SK-N-SH treated with all-trans-retinoic acid at 6 μM for 48 hours (cell line): ENCODE results near the gene BRICD5.

Experiments
- ATAC-seq: fragments of 200-7000 bp; cut with Tn5 transposase; 3 replicates; pipeline ENCODE4 v1.9.1; 2020; ENCODE audit warnings: mild to moderate bottlenecking, moderate library complexity
- ARNTL ChIP-seq: fragments of 450-650 bp; formaldehyde crosslinking; IDR thresholded peaks from 2 replicates; pipeline ENCODE4 v1.5.0; 2020; ENCODE audit warnings: low read depth, mild to moderate bottlenecking, moderate library complexity, borderline replicate concordance
- BACH2 ChIP-seq: fragments of 250-450 bp; sonication (Bioruptor Pico); IDR thresholded peaks from 2 replicates; pipeline ENCODE4 v1.9.0; 2021; ENCODE audit warnings: mild to moderate bottlenecking, borderline replicate concordance
- CSDC2 ChIP-seq: fragments of 250-450 bp; sonication (Bioruptor Pico); IDR thresholded peaks from 2 replicates; pipeline ENCODE4 v1.5.0; 2020; ENCODE audit warnings: mild to moderate bottlenecking, moderate library complexity
- ESRRG ChIP-seq: fragments of 250-450 bp; sonication (Bioruptor Pico); IDR thresholded peaks from 2 replicates; pipeline ENCODE4 v1.6.1; 2021; ENCODE audit warnings: mild to moderate bottlenecking
- GLIS3 ChIP-seq: fragments of 250-450 bp; sonication (Bioruptor Pico); IDR thresholded peaks from 2 replicates; pipeline ENCODE4 v1.5.0; 2020; ENCODE audit warnings: mild to moderate bottlenecking, moderate library complexity
- ISL1 ChIP-seq: fragments of 250-450 bp; sonication (Bioruptor Pico); IDR thresholded peaks from 2 replicates; pipeline ENCODE4 v2.1.2; 2022; ENCODE audit warnings: mild to moderate bottlenecking, moderate library complexity
- PPARA ChIP-seq: fragments of 250-450 bp; sonication (Bioruptor Pico); IDR thresholded peaks from 2 replicates; pipeline ENCODE4 v1.5.0; 2020; ENCODE audit warnings: mild to moderate bottlenecking, borderline replicate concordance
- RARB ChIP-seq: fragments of 250-450 bp; sonication (Bioruptor Pico); IDR thresholded peaks from 2 replicates; pipeline ENCODE4 v1.8.0; 2021; ENCODE audit warnings: mild to moderate bottlenecking, moderate library complexity
- SNAI2 ChIP-seq: fragments of 250-450 bp; sonication (Bioruptor Pico); IDR thresholded peaks from 2 replicates; pipeline ENCODE4 v1.5.0; 2020; ENCODE audit warnings: mild to moderate bottlenecking, moderate library complexity
- TCF4 ChIP-seq: fragments of 250-450 bp; sonication (Bioruptor Pico); IDR thresholded peaks from 2 replicates; pipeline ENCODE4 v1.8.0; 2021; ENCODE audit warnings: mild to moderate bottlenecking, moderate library complexity, borderline replicate concordance
- TOX ChIP-seq: fragments of 250-450 bp; sonication (Bioruptor Pico); IDR thresholded peaks from 2 replicates; pipeline ENCODE4 v1.8.0; 2021; ENCODE audit warnings: mild to moderate bottlenecking, moderate library complexity, borderline replicate concordance
- ZC3H10 ChIP-seq: fragments of 250-450 bp; sonication (Bioruptor Pico); IDR thresholded peaks from 2 replicates; pipeline ENCODE4 v1.5.1; 2021; ENCODE audit warnings: mild to moderate bottlenecking, moderate library complexity
- ZFP3 ChIP-seq: fragments of 250-450 bp; sonication (Bioruptor Pico); IDR thresholded peaks from 2 replicates; pipeline ENCODE4 v1.5.0; 2020; ENCODE audit warnings: mild to moderate bottlenecking, moderate library complexity
- ZFP30 ChIP-seq: fragments of 450-650 bp; formaldehyde crosslinking; IDR thresholded peaks from 2 replicates; pipeline ENCODE4 v1.5.0; 2022; ENCODE audit warnings: mild to moderate bottlenecking, moderate library complexity
- ZNF8 ChIP-seq: fragments of 450-650 bp; formaldehyde crosslinking; IDR thresholded peaks from 2 replicates; pipeline ENCODE4 v1.5.0; 2020; ENCODE audit warnings: mild to moderate bottlenecking, moderate library complexity
- TF ChIP-seq, protein P1 (sequence below): fragments of 250-450 bp; sonication (Bioruptor Pico); IDR thresholded peaks from 2 replicates; pipeline ENCODE4 v1.8.0; 2020; ENCODE audit warnings: mild to moderate bottlenecking, moderate library complexity, borderline replicate concordance
- TF ChIP-seq, protein P2 (sequence below): fragments of 250-450 bp; sonication (Bioruptor Pico); IDR thresholded peaks from 2 replicates; pipeline ENCODE4 v1.5.1; 2021; ENCODE audit warnings: mild to moderate bottlenecking, moderate library complexity
- TF ChIP-seq, protein P3 (sequence below): fragments of 250-450 bp; sonication (Bioruptor Pico); IDR thresholded peaks from 2 replicates; pipeline ENCODE4 v1.5.1; 2020; ENCODE audit warnings: low read depth, mild to moderate bottlenecking, moderate library complexity
- TF ChIP-seq, protein P4 (sequence below): fragments of 250-450 bp; sonication (Bioruptor Pico); IDR thresholded peaks from 2 replicates; pipeline ENCODE4 v1.8.0; 2021; ENCODE audit warnings: low read depth, mild to moderate bottlenecking, moderate library complexity, borderline replicate concordance
- TF ChIP-seq, protein P5 (sequence below): fragments of 250-450 bp; sonication (Bioruptor Pico); IDR thresholded peaks from 2 replicates; pipeline ENCODE4 v1.5.0; 2020; ENCODE audit warnings: mild to moderate bottlenecking, moderate library complexity

BRICD5 gene

DNA sequence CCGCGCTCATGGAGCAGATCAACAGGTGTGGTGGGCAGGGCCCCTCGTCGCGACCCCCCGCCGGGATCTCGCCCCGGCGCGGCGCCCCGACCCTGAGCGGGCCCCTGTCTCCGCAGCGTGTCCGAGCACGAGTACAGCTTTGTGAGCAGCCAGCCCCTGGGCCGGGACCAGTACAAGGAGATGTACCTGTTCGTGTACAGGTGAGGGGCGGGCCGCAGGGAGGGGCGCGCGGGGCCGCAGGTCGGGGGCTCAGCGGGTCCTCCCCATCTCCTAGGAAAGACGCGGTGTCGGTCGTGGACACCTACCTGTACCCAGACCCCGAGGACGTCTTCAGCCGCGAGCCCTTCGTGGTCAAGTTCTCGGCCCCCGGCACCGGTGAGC lies 26.4 kb upstream of the BRICD5 start (continued):
- TF ChIP-seq, protein P1, sequence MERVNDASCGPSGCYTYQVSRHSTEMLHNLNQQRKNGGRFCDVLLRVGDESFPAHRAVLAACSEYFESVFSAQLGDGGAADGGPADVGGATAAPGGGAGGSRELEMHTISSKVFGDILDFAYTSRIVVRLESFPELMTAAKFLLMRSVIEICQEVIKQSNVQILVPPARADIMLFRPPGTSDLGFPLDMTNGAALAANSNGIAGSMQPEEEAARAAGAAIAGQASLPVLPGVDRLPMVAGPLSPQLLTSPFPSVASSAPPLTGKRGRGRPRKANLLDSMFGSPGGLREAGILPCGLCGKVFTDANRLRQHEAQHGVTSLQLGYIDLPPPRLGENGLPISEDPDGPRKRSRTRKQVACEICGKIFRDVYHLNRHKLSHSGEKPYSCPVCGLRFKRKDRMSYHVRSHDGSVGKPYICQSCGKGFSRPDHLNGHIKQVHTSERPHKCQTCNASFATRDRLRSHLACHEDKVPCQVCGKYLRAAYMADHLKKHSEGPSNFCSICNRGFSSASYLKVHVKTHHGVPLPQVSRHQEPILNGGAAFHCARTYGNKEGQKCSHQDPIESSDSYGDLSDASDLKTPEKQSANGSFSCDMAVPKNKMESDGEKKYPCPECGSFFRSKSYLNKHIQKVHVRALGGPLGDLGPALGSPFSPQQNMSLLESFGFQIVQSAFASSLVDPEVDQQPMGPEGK (CRISPR knock-in tag) = no peak
- TF ChIP-seq ZFP30 = no peak

DNA sequence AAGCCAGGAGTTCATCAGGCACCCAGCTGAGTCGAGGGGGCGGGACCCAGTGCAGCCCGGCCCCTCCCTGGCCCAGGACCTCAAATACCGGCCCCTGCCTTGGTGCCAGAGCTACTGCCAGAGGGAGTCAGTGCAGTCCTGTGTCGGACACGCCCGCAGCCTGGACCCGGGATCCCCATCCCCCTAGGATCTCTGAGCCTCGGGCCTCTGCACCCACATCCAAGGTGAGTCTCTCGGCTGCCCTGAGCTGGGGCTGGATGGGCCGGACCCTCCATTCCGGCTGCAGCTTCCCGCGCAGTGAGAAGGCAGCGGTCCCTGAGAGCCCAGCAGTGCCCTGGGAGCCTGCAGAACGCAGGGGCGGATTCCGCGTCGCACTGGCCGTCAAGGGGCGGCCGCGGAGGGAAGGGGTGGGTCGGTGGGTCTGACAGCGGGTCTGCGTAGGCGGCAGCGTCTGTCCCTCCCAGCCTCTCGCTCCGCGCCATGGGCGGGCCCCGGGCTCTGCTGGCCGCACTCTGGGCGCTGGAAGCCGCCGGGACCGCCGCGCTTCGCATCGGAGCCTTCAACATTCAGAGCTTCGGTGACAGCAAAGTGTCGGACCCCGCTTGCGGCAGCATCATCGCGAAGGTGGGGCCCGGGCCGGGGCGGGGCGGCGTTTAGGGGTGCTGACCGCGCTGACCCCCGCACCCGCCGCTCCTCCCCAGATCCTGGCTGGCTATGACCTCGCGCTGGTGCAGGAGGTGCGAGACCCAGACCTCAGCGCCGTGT lies 25.9 kb upstream of the BRICD5 start, which contains the start of gene DNASE1L2:
Gene DNASE1L2 (plus strand): TSS at position 108 of the 765 bp plus-strand sequence. CDS start 373 bp downstream, at position 481.
- ATAC-seq = peak; percentile 50
- TF ChIP-seq GLIS3 (no peak), TOX (CRISPR knock-in tag) (no peak), SNAI2 (no peak), ZFP3 (CRISPR knock-in tag) (no peak), ESRRG (no peak), ZNF8 (CRISPR knock-in tag) (no peak), ZC3H10 (no peak), ZFP30 (no peak), ARNTL (CRISPR knock-in tag) (no peak), RARB (CRISPR knock-in tag) (no peak), CSDC2 (CRISPR knock-in tag) (no peak), BACH2 (no peak), TCF4 (CRISPR knock-in tag) (no peak), PPARA (no peak), ISL1 (CRISPR knock-in tag) (no peak)
- TF ChIP-seq, protein P2, sequence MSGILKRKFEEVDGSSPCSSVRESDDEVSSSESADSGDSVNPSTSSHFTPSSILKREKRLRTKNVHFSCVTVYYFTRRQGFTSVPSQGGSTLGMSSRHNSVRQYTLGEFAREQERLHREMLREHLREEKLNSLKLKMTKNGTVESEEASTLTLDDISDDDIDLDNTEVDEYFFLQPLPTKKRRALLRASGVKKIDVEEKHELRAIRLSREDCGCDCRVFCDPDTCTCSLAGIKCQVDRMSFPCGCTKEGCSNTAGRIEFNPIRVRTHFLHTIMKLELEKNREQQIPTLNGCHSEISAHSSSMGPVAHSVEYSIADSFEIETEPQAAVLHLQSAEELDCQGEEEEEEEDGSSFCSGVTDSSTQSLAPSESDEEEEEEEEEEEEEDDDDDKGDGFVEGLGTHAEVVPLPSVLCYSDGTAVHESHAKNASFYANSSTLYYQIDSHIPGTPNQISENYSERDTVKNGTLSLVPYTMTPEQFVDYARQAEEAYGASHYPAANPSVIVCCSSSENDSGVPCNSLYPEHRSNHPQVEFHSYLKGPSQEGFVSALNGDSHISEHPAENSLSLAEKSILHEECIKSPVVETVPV (CRISPR knock-in tag) = no peak
- TF ChIP-seq, protein P3, sequence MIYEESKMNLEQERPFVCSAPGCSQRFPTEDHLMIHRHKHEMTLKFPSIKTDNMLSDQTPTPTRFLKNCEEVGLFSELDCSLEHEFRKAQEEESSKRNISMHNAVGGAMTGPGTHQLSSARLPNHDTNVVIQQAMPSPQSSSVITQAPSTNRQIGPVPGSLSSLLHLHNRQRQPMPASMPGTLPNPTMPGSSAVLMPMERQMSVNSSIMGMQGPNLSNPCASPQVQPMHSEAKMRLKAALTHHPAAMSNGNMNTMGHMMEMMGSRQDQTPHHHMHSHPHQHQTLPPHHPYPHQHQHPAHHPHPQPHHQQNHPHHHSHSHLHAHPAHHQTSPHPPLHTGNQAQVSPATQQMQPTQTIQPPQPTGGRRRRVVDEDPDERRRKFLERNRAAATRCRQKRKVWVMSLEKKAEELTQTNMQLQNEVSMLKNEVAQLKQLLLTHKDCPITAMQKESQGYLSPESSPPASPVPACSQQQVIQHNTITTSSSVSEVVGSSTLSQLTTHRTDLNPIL = no peak
- TF ChIP-seq, protein P4, sequence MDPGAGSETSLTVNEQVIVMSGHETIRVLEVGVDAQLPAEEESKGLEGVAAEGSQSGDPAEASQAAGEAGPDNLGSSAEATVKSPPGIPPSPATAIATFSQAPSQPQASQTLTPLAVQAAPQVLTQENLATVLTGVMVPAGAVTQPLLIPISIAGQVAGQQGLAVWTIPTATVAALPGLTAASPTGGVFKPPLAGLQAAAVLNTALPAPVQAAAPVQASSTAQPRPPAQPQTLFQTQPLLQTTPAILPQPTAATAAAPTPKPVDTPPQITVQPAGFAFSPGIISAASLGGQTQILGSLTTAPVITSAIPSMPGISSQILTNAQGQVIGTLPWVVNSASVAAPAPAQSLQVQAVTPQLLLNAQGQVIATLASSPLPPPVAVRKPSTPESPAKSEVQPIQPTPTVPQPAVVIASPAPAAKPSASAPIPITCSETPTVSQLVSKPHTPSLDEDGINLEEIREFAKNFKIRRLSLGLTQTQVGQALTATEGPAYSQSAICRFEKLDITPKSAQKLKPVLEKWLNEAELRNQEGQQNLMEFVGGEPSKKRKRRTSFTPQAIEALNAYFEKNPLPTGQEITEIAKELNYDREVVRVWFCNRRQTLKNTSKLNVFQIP (CRISPR knock-in tag) = no peak
- TF ChIP-seq, protein P5, sequence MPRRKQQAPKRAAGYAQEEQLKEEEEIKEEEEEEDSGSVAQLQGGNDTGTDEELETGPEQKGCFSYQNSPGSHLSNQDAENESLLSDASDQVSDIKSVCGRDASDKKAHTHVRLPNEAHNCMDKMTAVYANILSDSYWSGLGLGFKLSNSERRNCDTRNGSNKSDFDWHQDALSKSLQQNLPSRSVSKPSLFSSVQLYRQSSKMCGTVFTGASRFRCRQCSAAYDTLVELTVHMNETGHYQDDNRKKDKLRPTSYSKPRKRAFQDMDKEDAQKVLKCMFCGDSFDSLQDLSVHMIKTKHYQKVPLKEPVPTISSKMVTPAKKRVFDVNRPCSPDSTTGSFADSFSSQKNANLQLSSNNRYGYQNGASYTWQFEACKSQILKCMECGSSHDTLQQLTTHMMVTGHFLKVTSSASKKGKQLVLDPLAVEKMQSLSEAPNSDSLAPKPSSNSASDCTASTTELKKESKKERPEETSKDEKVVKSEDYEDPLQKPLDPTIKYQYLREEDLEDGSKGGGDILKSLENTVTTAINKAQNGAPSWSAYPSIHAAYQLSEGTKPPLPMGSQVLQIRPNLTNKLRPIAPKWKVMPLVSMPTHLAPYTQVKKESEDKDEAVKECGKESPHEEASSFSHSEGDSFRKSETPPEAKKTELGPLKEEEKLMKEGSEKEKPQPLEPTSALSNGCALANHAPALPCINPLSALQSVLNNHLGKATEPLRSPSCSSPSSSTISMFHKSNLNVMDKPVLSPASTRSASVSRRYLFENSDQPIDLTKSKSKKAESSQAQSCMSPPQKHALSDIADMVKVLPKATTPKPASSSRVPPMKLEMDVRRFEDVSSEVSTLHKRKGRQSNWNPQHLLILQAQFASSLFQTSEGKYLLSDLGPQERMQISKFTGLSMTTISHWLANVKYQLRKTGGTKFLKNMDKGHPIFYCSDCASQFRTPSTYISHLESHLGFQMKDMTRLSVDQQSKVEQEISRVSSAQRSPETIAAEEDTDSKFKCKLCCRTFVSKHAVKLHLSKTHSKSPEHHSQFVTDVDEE = no peak
- TF ChIP-seq, protein P1 (CRISPR knock-in tag) = no peak
